Measurements from ENCODE around the gene XPNPEP3. TPM values are rescaled to one million over a fixed set of nuclear protein-coding genes. Genes with fewer than 3 reads are reported as not detected.

The XPNPEP3 gene
- total RNA-seq, result 10 to 100 TPM in 2 of 3 donors, 1 to 10 TPM in 1; 9.8 to 21.7 (median 14.6) TPM
- long read RNA-seq, donor 1, full-length matches to known transcripts, result 2 of 11 reads
- long read RNA-seq, donor 1, partial matches to known transcripts, result 0 of 11 reads
- long read RNA-seq, donor 1, other reads (novel, unspliced or antisense), result 9 of 11 reads
- long read RNA-seq, donor 2, full-length matches to known transcripts, result 4 of 13 reads
- long read RNA-seq, donor 2, partial matches to known transcripts, result 2 of 13 reads
- long read RNA-seq, donor 2, other reads (novel, unspliced or antisense), result 7 of 13 reads

DNA sequence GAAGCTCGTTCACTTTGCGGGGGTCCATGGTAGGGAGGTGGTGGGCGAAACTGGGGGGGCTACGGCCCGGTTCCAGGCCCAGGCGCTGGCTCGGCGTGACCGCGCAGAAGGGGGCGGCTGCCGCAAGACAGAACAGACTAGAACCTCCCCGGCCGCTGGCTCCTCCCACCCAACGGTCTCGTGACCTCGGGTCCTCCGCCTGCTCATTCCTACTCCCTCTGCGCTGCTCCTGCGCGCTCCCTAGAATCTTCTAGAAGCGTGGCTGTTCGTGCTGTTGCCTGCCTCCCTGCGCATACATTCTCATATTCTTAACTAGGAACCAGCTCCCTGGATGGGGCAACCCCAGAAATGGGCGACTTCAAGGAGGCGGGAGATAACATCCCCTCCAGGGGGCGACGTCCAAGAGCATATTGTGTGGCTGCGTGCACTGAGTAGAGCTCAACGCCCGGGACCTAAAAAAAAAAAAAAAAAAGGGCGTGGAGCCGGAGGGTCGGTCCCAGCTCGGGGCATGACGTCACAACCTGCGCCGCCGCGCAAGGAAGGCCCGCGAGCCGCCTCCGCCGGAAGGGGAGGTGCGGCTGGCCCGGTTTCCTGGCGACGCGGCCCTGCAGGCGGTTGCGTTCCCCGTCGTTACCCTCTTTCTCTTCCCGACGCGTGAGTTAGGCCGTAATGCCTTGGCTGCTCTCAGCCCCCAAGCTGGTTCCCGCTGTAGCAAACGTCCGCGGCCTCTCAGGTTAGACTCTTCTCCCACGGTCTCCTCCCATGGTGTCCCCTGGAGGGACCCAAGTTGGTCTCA lies at the start of gene XPNPEP3, which contains the start of gene ST13:
Gene XPNPEP3 (plus strand): TSS at position 636 of the 796 bp plus-strand sequence. CDS start 34 bp downstream, at position 670.
Gene ST13 (minus strand): TSS at position 127 of the 796 bp plus-strand sequence. CDS start 99 bp downstream, at position 28.
- Histone ChIP-seq H3K9me3 (no peaks in the 10 kb centered on the region), H3K4me3 (peak within 1 kb of the TSS; percentile 86), H3K4me1 (ENCODE audit: low read depth) (peaks cover 47% of the 10 kb centered on the region), H3K36me3 (ENCODE audit: low read depth) (no peaks in the 10 kb centered on the region)
- TF ChIP-seq, protein P1, sequence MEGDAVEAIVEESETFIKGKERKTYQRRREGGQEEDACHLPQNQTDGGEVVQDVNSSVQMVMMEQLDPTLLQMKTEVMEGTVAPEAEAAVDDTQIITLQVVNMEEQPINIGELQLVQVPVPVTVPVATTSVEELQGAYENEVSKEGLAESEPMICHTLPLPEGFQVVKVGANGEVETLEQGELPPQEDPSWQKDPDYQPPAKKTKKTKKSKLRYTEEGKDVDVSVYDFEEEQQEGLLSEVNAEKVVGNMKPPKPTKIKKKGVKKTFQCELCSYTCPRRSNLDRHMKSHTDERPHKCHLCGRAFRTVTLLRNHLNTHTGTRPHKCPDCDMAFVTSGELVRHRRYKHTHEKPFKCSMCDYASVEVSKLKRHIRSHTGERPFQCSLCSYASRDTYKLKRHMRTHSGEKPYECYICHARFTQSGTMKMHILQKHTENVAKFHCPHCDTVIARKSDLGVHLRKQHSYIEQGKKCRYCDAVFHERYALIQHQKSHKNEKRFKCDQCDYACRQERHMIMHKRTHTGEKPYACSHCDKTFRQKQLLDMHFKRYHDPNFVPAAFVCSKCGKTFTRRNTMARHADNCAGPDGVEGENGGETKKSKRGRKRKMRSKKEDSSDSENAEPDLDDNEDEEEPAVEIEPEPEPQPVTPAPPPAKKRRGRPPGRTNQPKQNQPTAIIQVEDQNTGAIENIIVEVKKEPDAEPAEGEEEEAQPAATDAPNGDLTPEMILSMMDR (IDR thresholded peaks at IDR 0.05), result no peak
- intact Hi-C loops (cut with DNase I, micrococcal nuclease), result no loop called here
- peak; percentile 97 for ATAC-seq
- peak; percentile 97 to 99 (median 98) for DNase-seq

DNA sequence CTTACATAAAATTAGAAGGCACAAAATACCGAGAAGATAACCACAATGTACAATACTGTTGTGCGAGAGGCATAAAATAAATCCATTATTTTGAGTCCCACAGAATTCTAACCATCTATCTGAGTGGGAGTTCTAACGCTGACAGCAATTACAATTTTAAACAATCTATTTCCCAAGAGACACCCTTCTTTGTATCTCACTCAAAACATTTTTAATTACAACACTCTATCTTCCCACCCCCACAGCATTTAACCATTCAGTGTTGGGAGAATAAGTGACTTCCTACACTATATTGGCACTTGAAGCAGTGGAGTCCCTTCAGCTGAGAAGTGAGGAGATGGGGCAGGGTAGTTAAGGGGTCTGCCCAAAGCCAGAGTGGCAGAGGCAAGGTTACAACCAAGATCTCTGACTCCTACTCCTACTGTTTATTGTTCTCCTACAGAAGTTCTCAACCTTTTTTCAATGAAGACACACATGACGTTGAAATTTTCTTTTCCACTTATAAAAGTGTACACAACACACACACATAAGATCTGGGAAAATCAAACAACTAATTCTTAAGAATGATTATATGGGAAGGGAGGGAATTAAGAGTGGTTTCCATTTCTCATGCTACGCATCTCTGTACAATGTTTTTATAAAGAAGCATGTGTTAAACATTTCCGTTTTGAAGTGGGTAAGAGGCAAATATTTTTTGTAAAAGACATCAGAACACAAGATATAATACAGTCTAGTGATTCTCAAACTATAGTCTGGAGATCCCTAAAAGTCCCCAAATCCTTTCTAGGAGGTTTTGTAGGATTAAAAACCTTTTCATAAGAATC lies 48.7 kb upstream of the XPNPEP3 start:
- intact Hi-C loops (cut with DNase I, micrococcal nuclease), result no loop called here

DNA sequence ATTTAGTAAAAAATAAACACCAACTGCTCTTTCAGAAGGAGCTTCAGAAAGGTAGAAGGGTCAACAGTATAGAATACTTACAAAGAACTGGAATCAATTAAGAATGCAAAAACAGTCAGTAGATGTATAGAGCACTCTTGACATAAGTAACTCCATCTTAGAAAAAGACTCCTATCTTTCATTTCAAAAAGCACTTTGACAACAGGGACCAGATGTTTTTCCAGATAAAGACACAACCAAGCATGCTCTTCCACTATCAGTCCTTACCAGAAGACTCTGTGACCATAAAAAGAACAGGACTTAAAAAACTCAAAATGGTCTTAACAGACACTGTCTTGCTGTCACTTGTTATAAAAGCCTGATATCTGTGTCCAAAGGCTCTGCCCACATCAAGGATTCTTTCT lies 43.0 kb upstream of the XPNPEP3 start:
- intact Hi-C loops (cut with DNase I, micrococcal nuclease), result no loop called here
- Histone ChIP-seq H3K4me1 (ENCODE audit: low read depth) (peaks cover 8% of the 10 kb centered on the region), H3K4me3 (no peak overlapping the region), H3K36me3 (ENCODE audit: low read depth) (no peaks in the 10 kb centered on the region), H3K9me3 (no peaks in the 10 kb centered on the region)
- DNase-seq (no peak), ATAC-seq (no peak)
- TF ChIP-seq, protein P1 (IDR thresholded peaks at IDR 0.05), result no peak

More for the DNA sequence above, 48.7 kb upstream of the XPNPEP3 start:
- H3K4me3 ChIP-seq, result no peak overlapping the region
- no peaks in the 10 kb centered on the region for H3K9me3 ChIP-seq
- TF ChIP-seq, protein P1 (IDR thresholded peaks at IDR 0.05), result no peak
- DNase-seq, result no peak
- no peaks in the 10 kb centered on the region for H3K4me1 ChIP-seq (ENCODE audit: low read depth)
- H3K36me3 ChIP-seq (ENCODE audit: low read depth), result no peaks in the 10 kb centered on the region
- ATAC-seq, result no peak

DNA sequence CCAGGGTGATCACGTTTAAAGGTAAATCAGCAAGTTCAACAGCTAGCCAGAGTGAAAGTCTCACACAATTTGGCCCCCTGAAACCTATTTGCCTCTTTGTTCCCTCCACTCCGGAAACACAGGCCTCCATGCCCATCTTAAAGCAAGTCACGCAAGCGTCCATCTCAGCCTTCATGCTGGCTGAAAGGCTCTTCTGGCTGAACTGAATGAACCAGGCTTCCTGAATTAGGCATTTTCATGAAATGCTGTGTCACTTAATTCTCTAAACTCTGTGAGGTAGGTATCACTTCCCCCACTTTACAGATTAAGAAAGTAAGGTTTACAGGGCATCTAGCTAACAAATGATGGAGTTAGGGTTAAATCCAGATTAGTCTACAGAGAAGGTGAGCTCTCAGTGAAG lies 39.2 kb upstream of the XPNPEP3 start:
- TF ChIP-seq, protein P1 (IDR thresholded peaks at IDR 0.05), result no peak
- Histone ChIP-seq H3K4me1 (ENCODE audit: low read depth) (peaks cover 14% of the 10 kb centered on the region), H3K4me3 (no peak overlapping the region), H3K36me3 (ENCODE audit: low read depth) (no peaks in the 10 kb centered on the region), H3K9me3 (no peaks in the 10 kb centered on the region)
- ATAC-seq (no peak), DNase-seq (no peak)
- intact Hi-C loops (cut with DNase I, micrococcal nuclease), result no loop called here

DNA sequence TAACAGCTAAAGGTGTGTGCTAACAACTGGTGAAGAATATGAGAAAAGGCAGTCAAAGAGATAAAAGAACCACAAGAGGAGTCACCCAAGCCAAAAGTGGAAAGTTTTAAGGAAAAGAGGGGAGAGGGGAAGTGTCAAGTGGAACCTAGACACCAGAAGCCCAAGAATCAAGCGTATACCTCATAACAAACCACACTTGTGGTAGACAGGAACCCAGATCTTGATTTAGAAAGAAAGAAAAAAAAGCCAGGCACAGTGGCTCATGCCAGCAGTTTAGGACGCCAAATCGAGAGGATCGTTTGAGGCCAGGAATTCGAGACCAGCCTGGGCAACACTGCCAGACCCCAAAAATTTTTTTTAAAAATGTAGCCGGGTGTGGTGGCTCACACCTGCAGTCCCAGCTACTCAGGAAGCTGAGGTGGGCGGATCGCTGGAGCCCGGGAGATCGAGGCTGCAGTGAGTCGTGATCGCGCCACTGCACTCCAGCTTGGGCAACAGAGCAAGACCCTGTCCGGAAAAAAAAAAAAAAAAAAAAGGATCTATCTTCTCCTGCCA lies 38.7 kb upstream of the XPNPEP3 start:
- Histone ChIP-seq H3K4me1 (ENCODE audit: low read depth) (peaks cover 14% of the 10 kb centered on the region), H3K9me3 (no peaks in the 10 kb centered on the region), H3K36me3 (ENCODE audit: low read depth) (no peaks in the 10 kb centered on the region), H3K4me3 (no peak overlapping the region)
- TF ChIP-seq, protein P1 (IDR thresholded peaks at IDR 0.05), result no peak
- DNase-seq (peak in 1 of 3 donors; percentile 55), ATAC-seq (no peak)
- intact Hi-C loops (cut with DNase I, micrococcal nuclease), result no loop called here
